ENCODE data around the gene PBX4.

PBX4 gene

DNA sequence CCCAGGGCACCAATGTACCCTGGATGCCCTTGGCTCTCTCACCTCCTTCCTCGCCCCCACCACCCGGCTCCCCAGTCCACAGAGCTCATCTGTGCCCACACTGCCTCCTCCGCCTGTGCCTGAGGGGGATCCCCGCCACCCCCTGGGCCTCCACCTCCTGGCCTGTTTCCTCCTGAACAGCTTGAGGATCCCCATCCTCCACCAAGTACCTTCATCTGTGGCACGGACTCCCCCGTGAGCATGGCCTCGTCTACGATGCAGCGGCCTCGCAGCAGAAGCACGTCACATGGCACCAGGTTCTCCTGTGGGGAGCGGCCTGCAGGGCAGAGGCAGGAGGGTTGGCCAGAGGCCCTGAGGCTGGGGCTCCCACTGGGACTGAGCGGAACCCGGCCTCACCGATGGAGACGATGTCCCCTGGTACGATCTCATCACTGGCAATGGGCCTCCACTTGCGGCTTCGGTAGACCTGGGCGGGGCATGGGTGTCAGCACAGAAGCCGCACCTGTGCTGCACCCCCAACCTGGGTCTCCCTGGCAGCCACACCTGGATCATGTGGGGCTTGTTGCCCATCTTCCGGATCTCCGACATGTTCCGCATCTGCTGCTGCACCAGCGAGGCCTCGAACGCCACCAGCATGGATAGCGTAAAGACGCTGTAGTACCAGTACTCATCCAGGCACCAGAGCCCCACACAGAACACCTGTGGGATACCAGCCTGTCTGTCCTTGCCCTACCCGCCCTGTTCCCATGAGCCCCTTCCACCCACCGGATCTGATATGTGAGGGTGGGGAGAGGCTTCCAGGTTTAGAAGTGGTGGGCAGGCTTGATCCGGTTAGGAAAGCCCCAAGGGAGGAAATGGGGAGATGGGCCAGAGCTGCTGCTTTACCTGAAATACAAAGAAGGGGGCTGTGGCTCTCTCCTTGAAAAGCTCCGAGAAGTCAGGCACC, 38.2 kb upstream of the PBX4 start:
- H3K9ac ChIP-seq (ENCODE audit: low read length) = no peak overlapping the region
- H2AFZ ChIP-seq (ENCODE audit: low read length) = no peak overlapping the region
- H3F3A ChIP-seq (ENCODE audit: insufficient read depth, low read length) = no peaks in the 10 kb centered on the region
- H3K4me2 ChIP-seq (ENCODE audit: low read length) = no peak overlapping the region
- no peaks in the 10 kb centered on the region for H4K20me1 ChIP-seq (ENCODE audit: insufficient read depth, low read length)
- H3K9me3 ChIP-seq (ENCODE audit: low read length) = no peaks in the 10 kb centered on the region
- peaks cover 10% of the 10 kb centered on the region for H3K4me1 ChIP-seq (ENCODE audit: insufficient read depth, low read length, severe bottlenecking)
- no peak overlapping the region for H3K27ac ChIP-seq (ENCODE audit: low read depth, low read length, poor library complexity, severe bottlenecking)
- H3K79me2 ChIP-seq (ENCODE audit: insufficient read depth, low read length) = peaks cover 13% of the 10 kb centered on the region
- TF ChIP-seq, protein P1, sequence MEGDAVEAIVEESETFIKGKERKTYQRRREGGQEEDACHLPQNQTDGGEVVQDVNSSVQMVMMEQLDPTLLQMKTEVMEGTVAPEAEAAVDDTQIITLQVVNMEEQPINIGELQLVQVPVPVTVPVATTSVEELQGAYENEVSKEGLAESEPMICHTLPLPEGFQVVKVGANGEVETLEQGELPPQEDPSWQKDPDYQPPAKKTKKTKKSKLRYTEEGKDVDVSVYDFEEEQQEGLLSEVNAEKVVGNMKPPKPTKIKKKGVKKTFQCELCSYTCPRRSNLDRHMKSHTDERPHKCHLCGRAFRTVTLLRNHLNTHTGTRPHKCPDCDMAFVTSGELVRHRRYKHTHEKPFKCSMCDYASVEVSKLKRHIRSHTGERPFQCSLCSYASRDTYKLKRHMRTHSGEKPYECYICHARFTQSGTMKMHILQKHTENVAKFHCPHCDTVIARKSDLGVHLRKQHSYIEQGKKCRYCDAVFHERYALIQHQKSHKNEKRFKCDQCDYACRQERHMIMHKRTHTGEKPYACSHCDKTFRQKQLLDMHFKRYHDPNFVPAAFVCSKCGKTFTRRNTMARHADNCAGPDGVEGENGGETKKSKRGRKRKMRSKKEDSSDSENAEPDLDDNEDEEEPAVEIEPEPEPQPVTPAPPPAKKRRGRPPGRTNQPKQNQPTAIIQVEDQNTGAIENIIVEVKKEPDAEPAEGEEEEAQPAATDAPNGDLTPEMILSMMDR (IDR thresholded peaks at IDR 0.05; ENCODE audit: low read length) = no peak
- TF ChIP-seq EZH2 (IDR thresholded peaks at IDR 0.05; ENCODE audit: borderline replicate concordance, low read length) = no peak
- no peaks in the 10 kb centered on the region for H3K9me2 ChIP-seq (ENCODE audit: low read depth, low read length)
- H3K36me3 ChIP-seq (ENCODE audit: insufficient read depth, low read length) = peaks cover 94% of the 10 kb centered on the region
- H3K27me3 ChIP-seq (ENCODE audit: insufficient read depth, low read length) = no peaks in the 10 kb centered on the region
- H3K4me3 ChIP-seq (ENCODE audit: low read depth, low read length, poor library complexity, severe bottlenecking) = no peak overlapping the region

DNA sequence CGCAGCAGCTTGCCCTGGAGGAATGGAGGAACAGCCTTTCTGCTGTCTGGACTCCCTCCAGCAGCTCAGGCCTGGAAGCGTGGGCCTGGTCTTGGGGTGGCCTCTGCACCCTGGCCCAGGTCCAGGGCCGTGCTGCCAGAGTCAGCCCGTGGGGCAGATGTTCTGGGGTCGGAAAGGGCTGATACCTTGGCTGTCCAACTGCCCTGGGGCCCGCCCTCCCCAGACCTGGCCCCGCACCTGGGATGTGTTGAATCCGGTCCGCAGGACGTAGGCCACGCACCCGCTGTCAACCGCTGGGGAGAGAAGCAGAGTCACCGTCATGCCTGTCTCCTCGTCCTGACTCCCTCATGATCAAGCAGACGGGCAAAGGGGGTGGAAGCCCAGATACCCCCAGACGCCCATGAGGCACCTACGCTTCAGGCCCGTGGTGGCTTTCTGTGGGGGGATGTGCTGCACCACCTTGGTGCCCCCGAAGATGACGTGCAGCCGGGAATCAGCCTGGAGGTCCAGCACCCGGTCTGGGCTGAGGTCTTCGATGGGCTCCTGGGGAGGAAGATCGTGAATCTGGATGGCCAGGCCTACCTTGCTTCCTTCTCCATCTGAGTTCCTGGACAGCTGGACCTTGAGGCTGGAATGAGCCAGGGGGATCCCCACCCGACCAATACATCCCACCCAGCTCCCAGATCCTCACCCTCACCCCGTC, 37.3 kb upstream of the PBX4 start:
- no peak overlapping the region for H2AFZ ChIP-seq (ENCODE audit: low read length)

DNA sequence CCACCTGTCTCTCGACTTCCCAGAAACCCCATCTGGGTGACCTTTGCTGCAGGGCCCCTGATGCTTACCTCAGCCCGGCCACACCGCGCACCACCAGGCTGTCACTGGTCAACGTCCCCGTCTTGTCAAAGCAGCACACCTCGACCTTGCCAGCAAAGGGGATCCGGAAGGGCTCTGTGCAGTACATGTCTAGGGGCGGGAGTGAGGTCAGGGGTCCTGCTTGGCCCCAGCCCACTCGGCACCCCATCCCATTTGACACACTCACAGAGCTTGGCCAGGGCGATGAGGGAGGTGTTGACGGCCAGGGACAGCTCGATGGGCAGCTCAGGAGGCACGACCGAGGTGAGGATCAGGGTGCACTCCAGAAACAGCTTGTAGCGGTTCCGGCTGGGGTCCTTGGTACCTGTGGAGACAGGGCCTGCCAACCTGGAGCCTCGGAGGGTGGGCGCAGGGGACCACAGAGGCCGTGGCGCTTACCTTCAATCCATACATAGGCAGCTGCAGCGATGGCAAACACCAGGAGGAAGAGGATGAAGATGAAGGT, 36.6 kb upstream of the PBX4 start:
- no peak overlapping the region for H3K4me2 ChIP-seq (ENCODE audit: low read length)
- no peaks in the 10 kb centered on the region for H3K9me2 ChIP-seq (ENCODE audit: low read depth, low read length)
- no peak overlapping the region for H3K9ac ChIP-seq (ENCODE audit: low read length)

More for the DNA sequence above, 37.3 kb upstream of the PBX4 start:
- Histone ChIP-seq H3K27ac (ENCODE audit: low read depth, low read length, poor library complexity, severe bottlenecking) (no peak overlapping the region), H3K27me3 (ENCODE audit: insufficient read depth, low read length) (no peaks in the 10 kb centered on the region), H3K4me1 (ENCODE audit: insufficient read depth, low read length, severe bottlenecking) (peaks cover under 1% of the 10 kb centered on the region), H3K9me3 (ENCODE audit: low read length) (no peaks in the 10 kb centered on the region), H3F3A (ENCODE audit: insufficient read depth, low read length) (no peaks in the 10 kb centered on the region), H3K9ac (ENCODE audit: low read length) (no peak overlapping the region), H4K20me1 (ENCODE audit: insufficient read depth, low read length) (no peaks in the 10 kb centered on the region), H3K4me2 (ENCODE audit: low read length) (no peak overlapping the region), H3K36me3 (ENCODE audit: insufficient read depth, low read length) (peaks cover 95% of the 10 kb centered on the region), H3K9me2 (ENCODE audit: low read depth, low read length) (no peaks in the 10 kb centered on the region), H3K79me2 (ENCODE audit: insufficient read depth, low read length) (peaks cover 5% of the 10 kb centered on the region), H3K4me3 (ENCODE audit: low read depth, low read length, poor library complexity, severe bottlenecking) (no peak overlapping the region)
- TF ChIP-seq, protein P1 (IDR thresholded peaks at IDR 0.05; ENCODE audit: low read length) = no peak
- TF ChIP-seq EZH2 (IDR thresholded peaks at IDR 0.05; ENCODE audit: borderline replicate concordance, low read length) = no peak

More for the DNA sequence above, 36.6 kb upstream of the PBX4 start:
- Histone ChIP-seq H4K20me1 (ENCODE audit: insufficient read depth, low read length) (no peaks in the 10 kb centered on the region), H3K4me1 (ENCODE audit: insufficient read depth, low read length, severe bottlenecking) (no peaks in the 10 kb centered on the region), H3K27me3 (ENCODE audit: insufficient read depth, low read length) (no peaks in the 10 kb centered on the region), H3K36me3 (ENCODE audit: insufficient read depth, low read length) (peaks cover 98% of the 10 kb centered on the region), H2AFZ (ENCODE audit: low read length) (no peak overlapping the region), H3F3A (ENCODE audit: insufficient read depth, low read length) (no peaks in the 10 kb centered on the region), H3K4me3 (ENCODE audit: low read depth, low read length, poor library complexity, severe bottlenecking) (no peak overlapping the region), H3K27ac (ENCODE audit: low read depth, low read length, poor library complexity, severe bottlenecking) (no peak overlapping the region), H3K79me2 (ENCODE audit: insufficient read depth, low read length) (peaks cover 5% of the 10 kb centered on the region), H3K9me3 (ENCODE audit: low read length) (no peaks in the 10 kb centered on the region)
- TF ChIP-seq, protein P1 (IDR thresholded peaks at IDR 0.05; ENCODE audit: low read length) = no peak
- TF ChIP-seq EZH2 (IDR thresholded peaks at IDR 0.05; ENCODE audit: borderline replicate concordance, low read length) = no peak

Data from OCI-LY1 (cell line).